IMR-90 (cell line): ENCODE data around the gene DYRK3. TPM values are rescaled to one million over a fixed set of nuclear protein-coding genes. Genes with fewer than 3 reads are reported as not detected.

Experiments used
- ATAC-seq: fragments of 200-7000 bp; cut with Tn5 transposase; 2 replicates; pipeline ENCODE4 v1.9.1; 2020; ENCODE audit warnings: low read depth, mild to moderate bottlenecking, moderate library complexity
- BruUV-seq: library from RNA; stranded (reverse); fragments of 400-500 nt; replicated peaks from 2 replicates; lab custom pipeline; 2021; lab: Mats Ljungman, UMichigan
- CTCF ChIA-PET: fragments of 300-600 bp; formaldehyde crosslinking; extraction: SDS; loops from one replicate; lab custom pipeline; 2021; ENCODE audit warnings: antibody characterized with exemption; lab: Yijun Ruan, JAX
- POLR2A ChIA-PET: fragments of 300-600 bp; sonication (Branson Sonifier 250); formaldehyde crosslinking; loops from one replicate; lab custom pipeline; 2022; ENCODE audit warnings: antibody characterized with exemption; ENCODE audit not compliant: unreplicated experiment; lab: Charles Lee
- DNase-seq: peaks from one replicate; pipeline ENCODE4 v3.0.0; 2013
- H2AFZ ChIP-seq: replicated peaks from 2 replicates; pipeline ENCODE3; 2013; ENCODE audit warnings: low read length, mild to moderate bottlenecking; ENCODE audit not compliant: poor library complexity
- H2AK5ac ChIP-seq: 2 replicates; pipeline ENCODE4 v1.6.1; 2013; ENCODE audit warnings: low read depth, low read length, inconsistent platforms
- H2AK9ac ChIP-seq: replicated peaks from 2 replicates; pipeline ENCODE3; 2013; ENCODE audit warnings: mild to moderate bottlenecking, low read depth, low read length, moderate library complexity; ENCODE audit not compliant: poor library complexity
- H2BK120ac ChIP-seq: 2 replicates; pipeline ENCODE4 v1.6.1; 2013; ENCODE audit warnings: low read depth, low read length, inconsistent platforms
- H2BK15ac ChIP-seq: 3 replicates; pipeline ENCODE4 v1.6.1; 2013; ENCODE audit warnings: low read depth, low read length, inconsistent platforms
- H2BK20ac ChIP-seq: 2 replicates; pipeline ENCODE4 v1.6.1; 2013; ENCODE audit warnings: low read depth, mild to moderate bottlenecking, inconsistent platforms, low read length, moderate library complexity
- H2BK5ac ChIP-seq: 2 replicates; pipeline ENCODE4 v1.6.1; 2013; ENCODE audit warnings: mild to moderate bottlenecking, low read depth, low read length, inconsistent platforms; ENCODE audit not compliant: poor library complexity, severe bottlenecking
- H3K14ac ChIP-seq: replicated peaks from 2 replicates; pipeline ENCODE4 v1.6.1; 2013; ENCODE audit warnings: low read depth, low read length, inconsistent platforms
- H3K18ac ChIP-seq: 2 replicates; pipeline ENCODE4 v1.6.1; 2013; ENCODE audit warnings: low read depth, low read length, control low read depth
- H3K23ac ChIP-seq: 2 replicates; pipeline ENCODE4 v1.6.1; 2013; ENCODE audit warnings: low read depth, low read length, inconsistent platforms
- H3K27ac ChIP-seq: 2 replicates; pipeline ENCODE4 v1.5.1; 2013; ENCODE audit warnings: mild to moderate bottlenecking, control low read depth, low read length; ENCODE audit not compliant: insufficient read depth
- H3K27me3 ChIP-seq: 2 replicates; pipeline ENCODE4 v1.6.1; 2013; ENCODE audit warnings: low read length; ENCODE audit not compliant: control insufficient read depth, insufficient read depth
- H3K36me3 ChIP-seq: 2 replicates; pipeline ENCODE4 v1.6.1; 2013; ENCODE audit warnings: low read length, mixed read lengths; ENCODE audit not compliant: control insufficient read depth, insufficient read depth
- H3K4ac ChIP-seq: 2 replicates; pipeline ENCODE4 v1.6.1; 2013; ENCODE audit warnings: low read depth, low read length, inconsistent platforms
- H3K4me1 ChIP-seq: 2 replicates; pipeline ENCODE4 v1.6.1; 2013; ENCODE audit warnings: low read length, mixed read lengths; ENCODE audit not compliant: control insufficient read depth, insufficient read depth
- H3K4me2 ChIP-seq: 2 replicates; pipeline ENCODE4 v1.6.1; 2013; ENCODE audit warnings: low read depth, mild to moderate bottlenecking, control low read depth, low read length, moderate library complexity
- H3K4me3 ChIP-seq: 2 replicates; pipeline ENCODE4 v1.5.1; 2013; ENCODE audit warnings: low read depth, mild to moderate bottlenecking, control low read depth, low read length, moderate library complexity; ENCODE audit not compliant: insufficient read depth
- H3K56ac ChIP-seq: 2 replicates; pipeline ENCODE4 v1.6.1; 2013; ENCODE audit warnings: low read length, inconsistent platforms; ENCODE audit not compliant: insufficient read depth; ENCODE audit errors: extremely low read depth
- H3K79me1 ChIP-seq, 2 experiments: 2 replicates each; pipeline ENCODE4 v1.6.1; 2013; ENCODE audit warnings: low read length in 2 of 2, inconsistent platforms in 1 of 2, low read depth in 1 of 2
- H3K9ac ChIP-seq: 2 replicates; pipeline ENCODE4 v1.6.1; 2013; ENCODE audit warnings: low read depth, low read length, control low read depth
- H3K9me1 ChIP-seq: 2 replicates; pipeline ENCODE4 v1.6.1; 2013; ENCODE audit warnings: low read length, inconsistent platforms; ENCODE audit not compliant: insufficient read depth
- H3K9me3 ChIP-seq: 2 replicates; pipeline ENCODE4 v1.6.1; 2013; ENCODE audit warnings: low read length; ENCODE audit not compliant: control insufficient read depth, insufficient read depth
- H4K20me1 ChIP-seq: 2 replicates; pipeline ENCODE4 v1.6.1; 2013; ENCODE audit warnings: low read length, inconsistent platforms; ENCODE audit not compliant: insufficient read depth
- H4K5ac ChIP-seq: 2 replicates; pipeline ENCODE4 v1.6.1; 2013; ENCODE audit warnings: mild to moderate bottlenecking, low read depth, low read length, control low read depth
- H4K8ac ChIP-seq, 2 experiments: 2 replicates each; pipeline ENCODE4 v1.6.1; 2013; ENCODE audit warnings: low read depth in 2 of 2, low read length in 2 of 2, control low read depth in 1 of 2, inconsistent platforms in 1 of 2
- H4K91ac ChIP-seq: 2 replicates; pipeline ENCODE4 v1.6.1; 2013; ENCODE audit warnings: low read depth, low read length, inconsistent platforms; ENCODE audit not compliant: insufficient read depth
- BHLHE40 ChIP-seq: fragments of 150-350 bp; IDR thresholded peaks from 2 replicates; pipeline ENCODE4 v1.6.1; 2016; ENCODE audit warnings: mild to moderate bottlenecking, low read depth, low read length
- CEBPB ChIP-seq: IDR thresholded peaks from 2 replicates; pipeline ENCODE4 v1.6.1; 2012; ENCODE audit warnings: low read depth, low read length, improper control_type of control experiment
- ELK1 ChIP-seq: fragments of 150-350 bp; IDR thresholded peaks from 2 replicates; pipeline ENCODE4 v1.6.1; 2016; ENCODE audit warnings: low read depth, mild to moderate bottlenecking, low read length, moderate library complexity, borderline replicate concordance
- MAFK ChIP-seq: IDR thresholded peaks from 2 replicates; pipeline ENCODE4 v1.6.1; 2012; ENCODE audit warnings: low read depth, low read length, improper control_type of control experiment
- NFE2L2 ChIP-seq: fragments of 150-350 bp; IDR thresholded peaks from 2 replicates; pipeline ENCODE4 v1.6.1; 2016; ENCODE audit warnings: low read depth, mild to moderate bottlenecking, low read length
- SMC3 ChIP-seq: fragments of 150-350 bp; IDR thresholded peaks from 2 replicates; pipeline ENCODE4 v1.6.1; 2016; ENCODE audit warnings: low read depth, mild to moderate bottlenecking, antibody characterized with exemption, low read length, moderate library complexity
- WGBS, 2 experiments: methylation state at CpG; one replicate each; pipeline versions ENCODE4 v1.1.5 to v1.1.7; 2013; ENCODE audit warnings: missing lambda C conversion rate in 2 of 2; ENCODE audit not compliant: insufficient read length in 1 of 2; ENCODE audit errors: extremely low coverage in 2 of 2; 5-methylcytosine and 5-hydroxymethylcytosine counted together
- dilution Hi-C: fragments of 300-500 bp; cut with HindIII; formaldehyde crosslinking; loops from one replicate; pipeline ENCODE4 v1.14.3; 2018; ENCODE audit warnings: low sequenced_read_pairs; ENCODE audit not compliant: unreplicated experiment
- in situ Hi-C: fragments of 300-500 bp; cut with MboI; formaldehyde crosslinking; loops from 3 replicates; pipeline ENCODE4 v1.14.3; 2019; ENCODE audit warnings: low sequenced_read_pairs, inconsistent platforms, mixed read lengths
- intact Hi-C: fragments of 100-400 bp; cut with micrococcal nuclease; formaldehyde crosslinking; loops from 2 replicates; pipeline ENCODE4 v1.10.0; 2022
- polyA plus RNA-seq, 3 experiments: library from polyadenylated mRNA; depleted of rRNA; stranded (reverse); fragments of >200 nt; gene quantifications; 2 replicates each; pipeline ENCODE4 v1.2.3, GENCODE V29; 2012; ENCODE audit warnings: low replicate concordance in 1 of 3
- total RNA-seq: library from RNA; depleted of rRNA; stranded (reverse); fragments of >200 nt; gene quantifications from 2 replicates; pipeline ENCODE4 v1.2.3, GENCODE V29; 2012
- TF ChIP-seq, protein P1 (sequence below): fragments of 150-350 bp; IDR thresholded peaks from 2 replicates; pipeline ENCODE4 v1.6.1; 2017; ENCODE audit warnings: mild to moderate bottlenecking, antibody characterized with exemption, low read length, low read depth

The DYRK3 gene
- total and polyA plus RNA-seq, 2 of the 4 experiments (the other 2 are of a cell fraction): 5.5 to 22.0 TPM

- no peak overlapping the region for H2BK5ac ChIP-seq
- no peak overlapping the region for H4K8ac ChIP-seq
- H3K27ac ChIP-seq: no peak overlapping the region
- H3K56ac ChIP-seq: no peak overlapping the region
- H3K9me1 ChIP-seq: peaks cover 6% of the 10 kb centered on the region
- H3K9me3 ChIP-seq: no peaks in the 10 kb centered on the region
- H3K18ac ChIP-seq: no peak overlapping the region
- peaks cover 6% of the 10 kb centered on the region for H3K4me1 ChIP-seq
- BruUV-seq: no TSS peak
- no CpG with 5 or more reads among the region's 4 CpGs for WGBS, 2 experiments
- no peak overlapping the region for H2BK20ac ChIP-seq
- H3K4ac ChIP-seq: no peak overlapping the region
- no peak overlapping the region for H2AK9ac ChIP-seq
- H2AK5ac ChIP-seq: no peak overlapping the region
- H2AFZ ChIP-seq: no peak overlapping the region
- no peak overlapping the region for H4K5ac ChIP-seq
- H4K91ac ChIP-seq: no peak overlapping the region
- no peak overlapping the region for H2BK120ac ChIP-seq
- ATAC-seq (no peak), DNase-seq (no peak)
- no peaks in the 10 kb centered on the region for H3K36me3 ChIP-seq
- no peak overlapping the region for H2BK15ac ChIP-seq
- H3K9ac ChIP-seq: no peak overlapping the region
- intact Hi-C loops (no loop called here), in situ Hi-C loops (no loop called here), dilution Hi-C loops (no loop called here)
- no peak overlapping the region for H3K23ac ChIP-seq
- H3K79me1 ChIP-seq: peaks cover 0 to 8% of the 10 kb centered on the region in 2 experiments; a peak in 1 of 4 replicates
- no peak overlapping the region for H3K4me2 ChIP-seq
- CTCF ChIA-PET: interaction anchor here (1.2 kb wide), 1 partner anchor 17 kb away, joined by 3 read pairs; no protein-coding TSS in a partner anchor
- POLR2A ChIA-PET: no interaction called here
- no peaks in the 10 kb centered on the region for H4K20me1 ChIP-seq
- no peaks in the 10 kb centered on the region; the same call in 1 of the 2 replicates for H3K27me3 ChIP-seq
- H3K4me3 ChIP-seq: no peak overlapping the region
- TF ChIP-seq SMC3 (no peak), MAFK (no peak), CEBPB (no peak), ELK1 (no peak), NFE2L2 (no peak), BHLHE40 (no peak)
- TF ChIP-seq, protein P1, sequence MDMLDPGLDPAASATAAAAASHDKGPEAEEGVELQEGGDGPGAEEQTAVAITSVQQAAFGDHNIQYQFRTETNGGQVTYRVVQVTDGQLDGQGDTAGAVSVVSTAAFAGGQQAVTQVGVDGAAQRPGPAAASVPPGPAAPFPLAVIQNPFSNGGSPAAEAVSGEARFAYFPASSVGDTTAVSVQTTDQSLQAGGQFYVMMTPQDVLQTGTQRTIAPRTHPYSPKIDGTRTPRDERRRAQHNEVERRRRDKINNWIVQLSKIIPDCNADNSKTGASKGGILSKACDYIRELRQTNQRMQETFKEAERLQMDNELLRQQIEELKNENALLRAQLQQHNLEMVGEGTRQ: no peak
- no peak overlapping the region for H3K14ac ChIP-seq
These were observed 44.9 kb downstream of the DYRK3 start for GRCh38 chr1:206680279-206680678.
